WTC11 (cell line): Measurements from ENCODE around the gene AQP5. TPM values are rescaled to one million over a fixed set of nuclear protein-coding genes. Genes with fewer than 3 reads are reported as not detected.

Source experiments
- ATAC-seq: fragments of 200-7000 bp; cut with Tn5 transposase; 2 replicates; pipeline ENCODE4 v1.10.0; 2021; ENCODE audit warnings: mild to moderate bottlenecking, moderate library complexity
- CTCF ChIA-PET: fragments of 300-600 bp; sonication (Branson Sonifier 250); formaldehyde crosslinking; loops from one replicate; lab custom pipeline; 2021; ENCODE audit warnings: antibody characterized with exemption; lab: Charles Lee
- POLR2A ChIA-PET: fragments of 350-600 bp; sonication (Branson Sonifier 250); formaldehyde crosslinking; loops from one replicate; lab custom pipeline; 2021; ENCODE audit warnings: antibody characterized with exemption; lab: Charles Lee
- DNase-seq: peaks from one replicate; pipeline ENCODE4 v3.0.0; 2021; ENCODE audit warnings: low spot score
- H3K27ac Mint-ChIP-seq: 2 replicates; pipeline ENCODE4 v1.8.0; 2021; ENCODE audit warnings: mixed read lengths
- H3K27me3 Mint-ChIP-seq: 2 replicates; pipeline ENCODE4 v1.8.0; 2021; ENCODE audit warnings: low read depth, mild to moderate bottlenecking, moderate library complexity, mixed read lengths
- H3K36me3 Mint-ChIP-seq: 2 replicates; pipeline ENCODE4 v1.8.0; 2021; ENCODE audit warnings: mixed read lengths
- H3K4me1 Mint-ChIP-seq: 2 replicates; pipeline ENCODE4 v1.8.0; 2022; ENCODE audit warnings: mixed read lengths
- H3K4me3 Mint-ChIP-seq: 2 replicates; pipeline ENCODE4 v1.8.0; 2021; ENCODE audit warnings: mild to moderate bottlenecking, moderate library complexity, mixed read lengths
- H3K9me3 Mint-ChIP-seq: 2 replicates; pipeline ENCODE4 v1.8.0; 2021; ENCODE audit warnings: mixed read lengths
- ETV6 ChIP-seq: sonication (generic); formaldehyde crosslinking; IDR thresholded peaks from 2 replicates; pipeline ENCODE4 v1.8.1; 2022; ENCODE audit warnings: mild to moderate bottlenecking, missing genetic modification reagents
- FOXK1 ChIP-seq: sonication (generic); formaldehyde crosslinking; IDR thresholded peaks from 2 replicates; pipeline ENCODE4 v1.8.0; 2022; ENCODE audit warnings: mild to moderate bottlenecking, moderate library complexity, missing genetic modification reagents
- FOXP4 ChIP-seq: sonication (generic); formaldehyde crosslinking; IDR thresholded peaks from 2 replicates; pipeline ENCODE4 v1.8.0; 2022; ENCODE audit warnings: mild to moderate bottlenecking, missing genetic modification reagents
- JAZF1 ChIP-seq: fragments of 250-450 bp; sonication (Bioruptor Pico); IDR thresholded peaks from 2 replicates; pipeline ENCODE4 v1.9.0; 2021; ENCODE audit warnings: moderate library complexity, mild to moderate bottlenecking, inconsistent platforms
- JUN ChIP-seq: sonication (generic); formaldehyde crosslinking; IDR thresholded peaks from 2 replicates; pipeline ENCODE4 v1.8.0; 2023; ENCODE audit warnings: mild to moderate bottlenecking, missing genetic modification reagents
- KAT7 ChIP-seq: sonication (generic); formaldehyde crosslinking; IDR thresholded peaks from 2 replicates; pipeline ENCODE4 v1.8.1; 2023; ENCODE audit warnings: missing genetic modification reagents, mild to moderate bottlenecking, borderline replicate concordance
- NR3C1 ChIP-seq: sonication (generic); formaldehyde crosslinking; conservative IDR thresholded peaks from 2 replicates; pipeline ENCODE4 v1.8.1; 2023; ENCODE audit warnings: low read depth, mild to moderate bottlenecking, missing genetic modification reagents
- SP1 ChIP-seq: sonication (generic); formaldehyde crosslinking; conservative IDR thresholded peaks from 2 replicates; pipeline ENCODE4 v1.8.1; 2022; ENCODE audit warnings: missing genetic modification reagents
- TEAD4 ChIP-seq: sonication (generic); formaldehyde crosslinking; IDR thresholded peaks from 2 replicates; pipeline ENCODE4 v1.8.0; 2022; ENCODE audit warnings: mild to moderate bottlenecking, missing genetic modification reagents
- TP53 ChIP-seq: sonication (generic); formaldehyde crosslinking; IDR thresholded peaks from 2 replicates; pipeline ENCODE4 v1.8.1; 2023; ENCODE audit warnings: mild to moderate bottlenecking, missing genetic modification reagents
- ZNF219 ChIP-seq: sonication (generic); formaldehyde crosslinking; IDR thresholded peaks from 2 replicates; pipeline ENCODE4 v1.8.0; 2023; ENCODE audit warnings: missing genetic modification reagents, mild to moderate bottlenecking, borderline replicate concordance
- ZNF317 ChIP-seq: sonication (generic); formaldehyde crosslinking; IDR thresholded peaks from 2 replicates; pipeline ENCODE4 v1.8.1; 2023; ENCODE audit warnings: low read depth, mild to moderate bottlenecking, moderate library complexity, missing genetic modification reagents, borderline replicate concordance
- ZNF512 ChIP-seq: sonication (generic); formaldehyde crosslinking; IDR thresholded peaks from 2 replicates; pipeline ENCODE4 v1.8.1; 2022; ENCODE audit warnings: missing genetic modification reagents, borderline replicate concordance
- ZSCAN18 ChIP-seq: fragments of 250-450 bp; sonication (Bioruptor Pico); IDR thresholded peaks from 2 replicates; pipeline ENCODE4 v2.1.2; 2022; ENCODE audit warnings: mild to moderate bottlenecking, moderate library complexity
- total RNA-seq: library from RNA; stranded (reverse); gene quantifications from 3 replicates; pipeline ENCODE4 v1.2.3, GENCODE V29; 2021
- TF ChIP-seq, protein P1 (sequence below): sonication (generic); formaldehyde crosslinking; IDR thresholded peaks from 2 replicates; pipeline ENCODE4 v1.8.1; 2023; ENCODE audit warnings: mild to moderate bottlenecking, missing genetic modification reagents, borderline replicate concordance
- TF ChIP-seq, protein P2 (sequence below): fragments of 200-600 bp; IDR thresholded peaks from 2 replicates; pipeline ENCODE4 v1.8.0; 2022; ENCODE audit warnings: antibody characterized with exemption
- TF ChIP-seq, protein P3 (sequence below): fragments of 250-450 bp; sonication (Bioruptor Pico); IDR thresholded peaks from 2 replicates; pipeline ENCODE4 v1.8.0; 2021; ENCODE audit warnings: mild to moderate bottlenecking
- TF ChIP-seq, protein P4 (sequence below): sonication (generic); formaldehyde crosslinking; IDR thresholded peaks from 2 replicates; pipeline ENCODE4 v1.8.1; 2023; ENCODE audit warnings: mild to moderate bottlenecking, missing genetic modification reagents

The AQP5 gene
- total RNA-seq, 1 experiment from 2014 or later, result 2.8 TPM

GRCh38 chr12:49923035-49923644 is 38.5 kb upstream of the AQP5 start:
- H3K4me3 Mint-ChIP-seq, result no peak overlapping the region
- DNase-seq, result no peak
- no peak for TF ChIP-seq ZSCAN18
- TF ChIP-seq, protein P1, sequence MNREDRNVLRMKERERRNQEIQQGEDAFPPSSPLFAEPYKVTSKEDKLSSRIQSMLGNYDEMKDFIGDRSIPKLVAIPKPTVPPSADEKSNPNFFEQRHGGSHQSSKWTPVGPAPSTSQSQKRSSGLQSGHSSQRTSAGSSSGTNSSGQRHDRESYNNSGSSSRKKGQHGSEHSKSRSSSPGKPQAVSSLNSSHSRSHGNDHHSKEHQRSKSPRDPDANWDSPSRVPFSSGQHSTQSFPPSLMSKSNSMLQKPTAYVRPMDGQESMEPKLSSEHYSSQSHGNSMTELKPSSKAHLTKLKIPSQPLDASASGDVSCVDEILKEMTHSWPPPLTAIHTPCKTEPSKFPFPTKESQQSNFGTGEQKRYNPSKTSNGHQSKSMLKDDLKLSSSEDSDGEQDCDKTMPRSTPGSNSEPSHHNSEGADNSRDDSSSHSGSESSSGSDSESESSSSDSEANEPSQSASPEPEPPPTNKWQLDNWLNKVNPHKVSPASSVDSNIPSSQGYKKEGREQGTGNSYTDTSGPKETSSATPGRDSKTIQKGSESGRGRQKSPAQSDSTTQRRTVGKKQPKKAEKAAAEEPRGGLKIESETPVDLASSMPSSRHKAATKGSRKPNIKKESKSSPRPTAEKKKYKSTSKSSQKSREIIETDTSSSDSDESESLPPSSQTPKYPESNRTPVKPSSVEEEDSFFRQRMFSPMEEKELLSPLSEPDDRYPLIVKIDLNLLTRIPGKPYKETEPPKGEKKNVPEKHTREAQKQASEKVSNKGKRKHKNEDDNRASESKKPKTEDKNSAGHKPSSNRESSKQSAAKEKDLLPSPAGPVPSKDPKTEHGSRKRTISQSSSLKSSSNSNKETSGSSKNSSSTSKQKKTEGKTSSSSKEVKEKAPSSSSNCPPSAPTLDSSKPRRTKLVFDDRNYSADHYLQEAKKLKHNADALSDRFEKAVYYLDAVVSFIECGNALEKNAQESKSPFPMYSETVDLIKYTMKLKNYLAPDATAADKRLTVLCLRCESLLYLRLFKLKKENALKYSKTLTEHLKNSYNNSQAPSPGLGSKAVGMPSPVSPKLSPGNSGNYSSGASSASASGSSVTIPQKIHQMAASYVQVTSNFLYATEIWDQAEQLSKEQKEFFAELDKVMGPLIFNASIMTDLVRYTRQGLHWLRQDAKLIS (CRISPR knock-in tag), result no peak
- TF ChIP-seq ZNF219 (CRISPR knock-in tag), result no peak
- TF ChIP-seq, protein P2, sequence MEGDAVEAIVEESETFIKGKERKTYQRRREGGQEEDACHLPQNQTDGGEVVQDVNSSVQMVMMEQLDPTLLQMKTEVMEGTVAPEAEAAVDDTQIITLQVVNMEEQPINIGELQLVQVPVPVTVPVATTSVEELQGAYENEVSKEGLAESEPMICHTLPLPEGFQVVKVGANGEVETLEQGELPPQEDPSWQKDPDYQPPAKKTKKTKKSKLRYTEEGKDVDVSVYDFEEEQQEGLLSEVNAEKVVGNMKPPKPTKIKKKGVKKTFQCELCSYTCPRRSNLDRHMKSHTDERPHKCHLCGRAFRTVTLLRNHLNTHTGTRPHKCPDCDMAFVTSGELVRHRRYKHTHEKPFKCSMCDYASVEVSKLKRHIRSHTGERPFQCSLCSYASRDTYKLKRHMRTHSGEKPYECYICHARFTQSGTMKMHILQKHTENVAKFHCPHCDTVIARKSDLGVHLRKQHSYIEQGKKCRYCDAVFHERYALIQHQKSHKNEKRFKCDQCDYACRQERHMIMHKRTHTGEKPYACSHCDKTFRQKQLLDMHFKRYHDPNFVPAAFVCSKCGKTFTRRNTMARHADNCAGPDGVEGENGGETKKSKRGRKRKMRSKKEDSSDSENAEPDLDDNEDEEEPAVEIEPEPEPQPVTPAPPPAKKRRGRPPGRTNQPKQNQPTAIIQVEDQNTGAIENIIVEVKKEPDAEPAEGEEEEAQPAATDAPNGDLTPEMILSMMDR, result no peak
- TF ChIP-seq JAZF1, result no peak
- no peak for TF ChIP-seq TP53 (CRISPR knock-in tag)
- no peak for TF ChIP-seq SP1
- TF ChIP-seq FOXK1 (CRISPR knock-in tag), result no peak
- TF ChIP-seq, protein P3, sequence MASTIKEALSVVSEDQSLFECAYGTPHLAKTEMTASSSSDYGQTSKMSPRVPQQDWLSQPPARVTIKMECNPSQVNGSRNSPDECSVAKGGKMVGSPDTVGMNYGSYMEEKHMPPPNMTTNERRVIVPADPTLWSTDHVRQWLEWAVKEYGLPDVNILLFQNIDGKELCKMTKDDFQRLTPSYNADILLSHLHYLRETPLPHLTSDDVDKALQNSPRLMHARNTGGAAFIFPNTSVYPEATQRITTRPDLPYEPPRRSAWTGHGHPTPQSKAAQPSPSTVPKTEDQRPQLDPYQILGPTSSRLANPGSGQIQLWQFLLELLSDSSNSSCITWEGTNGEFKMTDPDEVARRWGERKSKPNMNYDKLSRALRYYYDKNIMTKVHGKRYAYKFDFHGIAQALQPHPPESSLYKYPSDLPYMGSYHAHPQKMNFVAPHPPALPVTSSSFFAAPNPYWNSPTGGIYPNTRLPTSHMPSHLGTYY (CRISPR knock-in tag), result no peak
- TF ChIP-seq ZNF317 (CRISPR knock-in tag), result no peak
- no peak for TF ChIP-seq KAT7 (CRISPR knock-in tag)
- no peak for TF ChIP-seq FOXP4 (CRISPR knock-in tag)
- no peak for TF ChIP-seq ETV6 (CRISPR knock-in tag)
- no peak for TF ChIP-seq NR3C1 (CRISPR knock-in tag)
- TF ChIP-seq, protein P4, sequence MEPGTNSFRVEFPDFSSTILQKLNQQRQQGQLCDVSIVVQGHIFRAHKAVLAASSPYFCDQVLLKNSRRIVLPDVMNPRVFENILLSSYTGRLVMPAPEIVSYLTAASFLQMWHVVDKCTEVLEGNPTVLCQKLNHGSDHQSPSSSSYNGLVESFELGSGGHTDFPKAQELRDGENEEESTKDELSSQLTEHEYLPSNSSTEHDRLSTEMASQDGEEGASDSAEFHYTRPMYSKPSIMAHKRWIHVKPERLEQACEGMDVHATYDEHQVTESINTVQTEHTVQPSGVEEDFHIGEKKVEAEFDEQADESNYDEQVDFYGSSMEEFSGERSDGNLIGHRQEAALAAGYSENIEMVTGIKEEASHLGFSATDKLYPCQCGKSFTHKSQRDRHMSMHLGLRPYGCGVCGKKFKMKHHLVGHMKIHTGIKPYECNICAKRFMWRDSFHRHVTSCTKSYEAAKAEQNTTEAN (CRISPR knock-in tag), result no peak
- no peak for TF ChIP-seq JUN
- no peak for TF ChIP-seq TEAD4
- TF ChIP-seq ZNF512 (CRISPR knock-in tag), result no peak
- TF ChIP-seq, all 79 proteins: peak for 0
- ATAC-seq, result no peak
- ChIA-PET CTCF (interaction anchor here (0.9 to 1.2 kb wide), 2 partner anchors 22 to 23 kb away, joined by 3 to 4 read pairs; no protein-coding TSS in a partner anchor), POLR2A (no interaction called here)
- H3K27me3 Mint-ChIP-seq, result no peaks in the 10 kb centered on the region; the same call in 1 of the 2 replicates
- H3K4me1 Mint-ChIP-seq, result no peaks in the 10 kb centered on the region
- H3K9me3 Mint-ChIP-seq, result no peaks in the 10 kb centered on the region
- H3K36me3 Mint-ChIP-seq, result no peaks in the 10 kb centered on the region
- H3K27ac Mint-ChIP-seq, result no peak overlapping the region
